GM12801 (cell line): ENCODE results near the gene ACSS1.

Experiments
- CTCF ChIP-seq: IDR thresholded peaks from one replicate; pipeline ENCODE4 v1.5.1; 2011; ENCODE audit warnings: control low read depth; ENCODE audit not compliant: insufficient read length; ENCODE audit errors: extremely low read depth

The ACSS1 gene

GRCh38 chr20:25042531-25043498 lies 15.1 kb downstream of the ACSS1 start:
- no peak for TF ChIP-seq CTCF

DNA sequence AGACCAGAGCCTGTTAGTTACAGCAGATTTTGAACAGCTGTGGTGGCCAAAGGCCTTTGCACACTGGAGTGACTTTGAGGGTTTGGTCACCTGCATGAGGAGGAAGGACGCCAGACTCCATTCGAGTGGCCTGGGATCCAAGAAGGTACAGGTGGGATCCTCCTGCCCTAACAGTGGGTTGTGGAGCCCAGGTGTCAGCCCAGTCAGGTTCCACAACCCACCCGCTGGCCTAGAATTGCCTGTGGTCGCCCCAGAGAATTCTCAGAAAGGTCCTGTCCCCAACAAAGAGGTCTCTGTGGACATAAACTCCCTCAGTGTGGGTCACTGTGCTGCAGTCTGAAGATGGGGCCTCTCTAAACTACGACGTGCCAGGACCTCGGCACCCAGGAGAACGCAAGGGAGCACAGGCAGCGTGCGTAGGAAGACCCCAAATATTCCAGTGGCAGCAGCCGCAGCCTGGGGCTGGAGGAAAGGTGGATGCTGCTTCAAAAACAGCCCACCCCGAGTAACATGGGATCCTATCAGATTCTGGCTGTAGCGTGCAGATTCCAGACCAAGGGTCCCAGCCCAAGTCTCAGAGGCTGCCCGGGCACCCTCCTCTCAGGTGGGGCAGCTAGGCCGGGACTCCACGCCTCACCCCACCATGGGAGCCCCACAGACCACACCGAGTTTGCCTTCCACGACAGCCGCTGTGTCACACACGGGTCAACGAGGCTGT lies 16.0 kb downstream of the ACSS1 start:
- TF ChIP-seq CTCF, result no peak

GRCh38 chr20:25040438-25040831 lies 17.5 kb downstream of the ACSS1 start:
- no peak for TF ChIP-seq CTCF

DNA sequence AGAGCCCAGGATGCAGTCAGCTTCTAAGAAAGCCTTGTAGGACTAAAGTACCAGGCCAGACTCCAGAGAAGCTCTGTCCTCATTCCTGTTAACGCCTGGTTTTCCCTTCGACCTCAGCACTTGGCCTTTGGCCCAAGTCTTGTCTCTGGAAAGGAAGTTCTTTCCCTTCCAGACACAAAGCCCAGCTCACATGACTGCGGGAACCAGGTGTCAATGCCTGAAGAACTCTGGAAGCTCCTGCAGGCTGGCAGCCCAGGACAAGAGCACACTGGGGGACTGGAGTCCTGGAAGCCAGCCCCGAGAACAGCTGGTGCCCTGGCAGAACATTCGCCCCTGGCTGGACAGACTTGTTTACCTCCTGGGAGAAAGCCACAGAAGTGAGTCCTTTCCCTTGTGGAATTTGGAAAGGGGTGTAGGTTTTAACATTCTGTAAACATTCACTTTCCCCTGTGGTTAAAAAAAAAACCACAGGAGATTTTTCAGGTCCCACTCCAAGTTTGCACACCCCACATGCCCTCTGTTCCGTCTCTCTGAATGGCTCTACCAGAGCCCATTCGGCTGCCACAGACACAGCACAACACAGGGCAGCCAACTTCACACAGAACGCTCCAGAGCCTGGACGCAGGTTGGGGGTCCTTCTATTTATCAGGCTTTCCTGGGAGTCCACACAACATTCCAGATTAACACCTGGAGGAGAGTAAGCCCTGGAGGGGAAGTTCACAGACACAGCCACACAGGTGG lies 18.1 kb downstream of the ACSS1 start:
- no peak for TF ChIP-seq CTCF

DNA sequence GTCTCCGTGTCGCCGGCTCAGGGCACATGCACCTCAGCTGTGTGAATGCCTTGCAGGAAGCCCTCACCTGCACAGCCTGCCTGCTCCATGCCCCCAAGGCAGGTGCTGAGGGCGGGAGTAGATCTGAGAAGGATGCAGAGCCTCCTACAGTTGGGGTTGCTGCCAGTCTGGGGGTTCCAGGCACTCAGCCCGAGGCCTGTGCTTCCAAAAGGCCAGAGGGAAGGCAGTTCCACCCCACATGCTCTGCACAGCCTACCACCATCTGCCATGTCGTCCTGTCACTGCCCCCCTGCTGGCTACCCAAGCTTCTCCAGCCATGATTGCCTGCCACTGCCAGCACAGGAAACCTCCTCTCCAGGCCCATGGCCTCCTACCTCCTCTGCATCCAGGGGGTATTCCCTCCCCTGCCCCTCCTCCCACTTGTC lies 19.3 kb downstream of the ACSS1 start:
- no peak for TF ChIP-seq CTCF

GRCh38 chr20:25038103-25038410 lies 19.9 kb downstream of the ACSS1 start:
- TF ChIP-seq CTCF, result no peak
